B cell (primary cell): ENCODE measurements around the gene SLC25A18. TPM values are rescaled to one million over a fixed set of nuclear protein-coding genes. Genes with fewer than 3 reads are reported as not detected.

Experiments
- ATAC-seq: fragments of 200-7000 bp; cut with Tn5 transposase; one replicate; pipeline ENCODE4 v1.10.0; 2021; ENCODE audit warnings: low read depth, mild to moderate bottlenecking, moderate number of reproducible peaks, moderate library complexity
- CTCF ChIA-PET: fragments of 350-600 bp; sonication (Branson Sonifier 250); formaldehyde crosslinking; loops from one replicate; lab custom pipeline; 2021; ENCODE audit warnings: antibody characterized with exemption, inconsistent platforms; lab: Charles Lee
- POLR2A ChIA-PET: fragments of 350-600 bp; sonication (Branson Sonifier 250); formaldehyde crosslinking; loops from one replicate; lab custom pipeline; 2021; ENCODE audit warnings: antibody characterized with exemption; lab: Charles Lee
- DNase-seq: peaks from one replicate; pipeline ENCODE4 v3.0.0; 2013
- H2AFZ ChIP-seq: 2 replicates; pipeline ENCODE4 v1.6.1; 2012; ENCODE audit warnings: mild to moderate bottlenecking, low read depth, low read length; ENCODE audit not compliant: insufficient read depth, poor library complexity, severe bottlenecking
- H3K27ac ChIP-seq, 2 donors: 1 replicate in 1 of 2; 2 replicates in 1 of 2; pipeline ENCODE4 v1.5.1; 2012 to 2013; ENCODE audit warnings: low read length in 2 of 2, mild to moderate bottlenecking in 2 of 2, moderate library complexity in 1 of 2
- H3K27me3 ChIP-seq, 4 experiments: fragments of 200-600 bp in 1 of 4; sonication (generic) in 1 of 4; replicated peaks in 1 of 4; 1 replicate in 2 of 4; 2 replicates in 2 of 4; pipeline versions ENCODE4 v1.6.1 to v1.7.0; 2013 to 2016; ENCODE audit warnings: low read length in 3 of 4, mild to moderate bottlenecking in 2 of 4, mixed read lengths in 1 of 4, moderate library complexity in 1 of 4; ENCODE audit not compliant: insufficient read depth in 4 of 4, control insufficient read depth in 3 of 4; ENCODE audit errors: control extremely low read depth in 1 of 4
- H3K36me3 ChIP-seq, 2 experiments: replicated peaks in 1 of 2; 1 replicate in 1 of 2; 2 replicates in 1 of 2; pipeline versions ENCODE4 v1.6.1 to v1.7.1; 2013; ENCODE audit warnings: low read length in 1 of 2; ENCODE audit not compliant: insufficient read depth in 2 of 2, control insufficient read depth in 1 of 2; ENCODE audit errors: control extremely low read depth in 1 of 2, extremely low read depth in 1 of 2
- H3K4me1 ChIP-seq, 2 donors: fragments of 200-600 bp in 1 of 2; sonication (generic) in 1 of 2; 1 replicate in 1 of 2; 2 replicates in 1 of 2; pipeline versions ENCODE4 v1.5.1 to v1.6.1; 2013 to 2017; ENCODE audit warnings: low read length in 2 of 2; ENCODE audit not compliant: control insufficient read depth in 2 of 2, insufficient read depth in 2 of 2
- H3K4me2 ChIP-seq: replicated peaks from 2 replicates; pipeline ENCODE3; 2012; ENCODE audit warnings: mild to moderate bottlenecking, low read depth, low read length; ENCODE audit not compliant: poor library complexity, severe bottlenecking
- H3K4me3 ChIP-seq, 5 experiments: fragments of 200-600 bp in 1 of 5; sonication (generic) in 1 of 5; 1 replicate in 3 of 5; 2 replicates in 2 of 5; pipeline versions ENCODE4 v1.5.1 to v1.7.0; 2011 to 2016; ENCODE audit warnings: low read length in 4 of 5, mild to moderate bottlenecking in 4 of 5, low read depth in 2 of 5, control low read depth in 1 of 5, moderate library complexity in 1 of 5; ENCODE audit not compliant: insufficient read depth in 1 of 5; ENCODE audit errors: control extremely low read depth in 1 of 5, extremely low read depth in 1 of 5
- H3K79me2 ChIP-seq: fragments of 200-600 bp; sonication (generic); one replicate; pipeline ENCODE4 v1.6.0; 2016; ENCODE audit warnings: low read length; ENCODE audit not compliant: control insufficient read depth, insufficient read depth
- H3K9ac ChIP-seq: fragments of 200-600 bp; sonication (generic); 2 replicates; pipeline ENCODE4 v1.6.1; 2017; ENCODE audit warnings: mild to moderate bottlenecking, low read length, moderate library complexity
- H3K9me3 ChIP-seq, 3 donors: one replicate each; pipeline versions ENCODE4 v1.6.1 to v1.7.1; 2013; ENCODE audit warnings: low read length in 2 of 3; ENCODE audit not compliant: control insufficient read depth in 2 of 3, insufficient read depth in 1 of 3; ENCODE audit errors: control extremely low read depth in 1 of 3
- H4K20me1 ChIP-seq: 2 replicates; pipeline ENCODE4 v1.6.0; 2012; ENCODE audit warnings: mild to moderate bottlenecking, low read length; ENCODE audit not compliant: insufficient read depth, control insufficient read depth, poor library complexity, severe bottlenecking
- H3K27ac Mint-ChIP-seq: one replicate; pipeline ENCODE4 v1.8.0; 2021; ENCODE audit warnings: mixed read lengths
- H3K27me3 Mint-ChIP-seq: one replicate; pipeline ENCODE4 v1.8.0; 2021; ENCODE audit warnings: mixed read lengths
- H3K4me1 Mint-ChIP-seq: one replicate; pipeline ENCODE4 v1.8.0; 2021; ENCODE audit warnings: mixed read lengths
- H3K4me3 Mint-ChIP-seq: one replicate; pipeline ENCODE4 v1.8.0; 2021; ENCODE audit warnings: mixed read lengths
- H3K9me3 Mint-ChIP-seq: one replicate; pipeline ENCODE4 v1.8.0; 2022; ENCODE audit warnings: mixed read lengths; ENCODE audit not compliant: insufficient read depth
- CTCF ChIP-seq: fragments of 200-600 bp; IDR thresholded peaks from one replicate; pipeline ENCODE4 v1.8.0; 2022; ENCODE audit warnings: antibody characterized with exemption, mild to moderate bottlenecking
- EZH2 ChIP-seq: IDR thresholded peaks from 2 replicates; pipeline ENCODE4 v1.6.1; 2012; ENCODE audit warnings: borderline replicate concordance, low read depth, mild to moderate bottlenecking, moderate library complexity, low read length; ENCODE audit not compliant: insufficient read depth, poor library complexity, severe bottlenecking
- WGBS: methylation state at CpG from one replicate; pipeline ENCODE4 v1.1.5; 2013; ENCODE audit warnings: missing lambda C conversion rate; ENCODE audit not compliant: insufficient coverage; 5-methylcytosine and 5-hydroxymethylcytosine counted together
- intact Hi-C: fragments of 100-400 bp; cut with micrococcal nuclease; formaldehyde crosslinking; loops from one replicate; pipeline ENCODE4 v1.10.0; 2022
- polyA plus RNA-seq: library from polyadenylated mRNA; depleted of rRNA; stranded (reverse); fragments of >200 nt; gene quantifications from 2 replicates; pipeline ENCODE4 v1.2.3, GENCODE V29; 2012
- total RNA-seq, 2 donors: library from RNA; stranded (reverse); fragments of 120-200 nt in 1 of 2; gene quantifications; 1 replicate in 1 of 2; 2 replicates in 1 of 2; pipeline versions ENCODE4 v1.2.3 to v1.2.4, GENCODE V29; 2013 to 2022

The SLC25A18 gene
- total and polyA plus RNA-seq, 2 donors (not counting 1 experiment from before 2014, with no cell fraction given) = not detected

- Mint-ChIP-seq H3K27ac (no peak overlapping the region), H3K4me1 (no peaks in the 10 kb centered on the region), H3K9me3 (no peaks in the 10 kb centered on the region), H3K27me3 (no peaks in the 10 kb centered on the region), H3K4me3 (no peak overlapping the region)
- Histone ChIP-seq H2AFZ (no peak overlapping the region), H3K9me3 (no peaks in the 10 kb centered on the region), H3K9ac (no peak overlapping the region), H4K20me1 (peaks cover 14% of the 10 kb centered on the region), H3K36me3 (peaks cover 0 to 14% of the 10 kb centered on the region in 2 experiments), H3K4me3 (no peak overlapping the region), H3K27ac (no peak overlapping the region), H3K27me3 (no peaks in the 10 kb centered on the region), H3K79me2 (no peaks in the 10 kb centered on the region), H3K4me1 (no peaks in the 10 kb centered on the region), H3K4me2 (no peak overlapping the region)
- DNase-seq (no peak), ATAC-seq (no peak)
- intact Hi-C loops = no loop called here
- 96% methylated on average over 12 of the region's 14 CpGs for WGBS
- POLR2A ChIA-PET = no interaction called here
- CTCF ChIA-PET = no interaction called here
- no peak for TF ChIP-seq CTCF
- no peak for TF ChIP-seq EZH2
Observed at GRCh38 chr22:17586831-17587440, 23.6 kb downstream of the SLC25A18 start.

- H3K36me3 ChIP-seq = peaks cover 0 to 20% of the 10 kb centered on the region in 2 experiments
- DNase-seq (no peak), ATAC-seq (no peak)
- ChIA-PET CTCF (interaction anchor here (0.6 kb wide), 1 partner anchor 258 kb away, joined by 3 read pairs; no protein-coding TSS in a partner anchor), POLR2A (no interaction called here)
- H3K9me3 ChIP-seq = no peaks in the 10 kb centered on the region
- H3K27ac ChIP-seq = no peak overlapping the region
- H3K4me1 Mint-ChIP-seq = no peaks in the 10 kb centered on the region
- no peak overlapping the region for H2AFZ ChIP-seq
- peaks cover 14% of the 10 kb centered on the region for H4K20me1 ChIP-seq
- no peaks in the 10 kb centered on the region for H3K79me2 ChIP-seq
- H3K27me3 Mint-ChIP-seq = no peaks in the 10 kb centered on the region
- intact Hi-C loops = no loop called here
- no peaks in the 10 kb centered on the region for H3K4me1 ChIP-seq
- WGBS = 97% methylated on average over 14 of the region's 14 CpGs
- H3K9ac ChIP-seq = no peak overlapping the region
- no peak overlapping the region for H3K4me3 Mint-ChIP-seq
- no peak overlapping the region for H3K4me2 ChIP-seq
- no peak overlapping the region for H3K4me3 ChIP-seq
- TF ChIP-seq CTCF (no peak), EZH2 (no peak)
- no peaks in the 10 kb centered on the region for H3K9me3 Mint-ChIP-seq
- H3K27ac Mint-ChIP-seq = no peak overlapping the region
- no peaks in the 10 kb centered on the region for H3K27me3 ChIP-seq
Observed at GRCh38 chr22:17587629-17588028, 24.3 kb downstream of the SLC25A18 start.
